ENCODE measurements around the gene ARAP2.

The ARAP2 gene

GRCh38 chr4:36215627-36216026, 28.7 kb downstream of the ARAP2 start:
- no peak for DNase-seq (ENCODE audit: low read depth)

GRCh38 chr4:36214735-36215485, 29.4 kb downstream of the ARAP2 start:
- no peak for DNase-seq (ENCODE audit: low read depth)

GRCh38 chr4:36213977-36214376, 30.3 kb downstream of the ARAP2 start:
- no peak for DNase-seq (ENCODE audit: low read depth)

GRCh38 chr4:36211084-36211483, 33.2 kb downstream of the ARAP2 start:
- no peak for DNase-seq (ENCODE audit: low read depth)

GRCh38 chr4:36209941-36210649, 34.2 kb downstream of the ARAP2 start:
- DNase-seq (ENCODE audit: low read depth): no peak

- no peak for DNase-seq (ENCODE audit: low read depth)
Observed at GRCh38 chr4:36208893-36209473, 35.3 kb downstream of the ARAP2 start.

- DNase-seq (ENCODE audit: low read depth): no peak
Observed at GRCh38 chr4:36207831-36208520, 36.3 kb downstream of the ARAP2 start.

GRCh38 chr4:36207367-36207766, 36.9 kb downstream of the ARAP2 start:
- DNase-seq (ENCODE audit: low read depth): no peak

GRCh38 chr4:36206603-36207311, 37.6 kb downstream of the ARAP2 start:
- DNase-seq (ENCODE audit: low read depth): no peak

- DNase-seq (ENCODE audit: low read depth): no peak
Observed at GRCh38 chr4:36206012-36206411, 38.3 kb downstream of the ARAP2 start.

GRCh38 chr4:36198861-36199260, 45.5 kb downstream of the ARAP2 start:
- no peak for DNase-seq (ENCODE audit: low read depth)

- DNase-seq (ENCODE audit: low read depth): no peak
Observed at GRCh38 chr4:36198068-36198808, 46.1 kb downstream of the ARAP2 start.

GRCh38 chr4:36197501-36197900, 46.8 kb downstream of the ARAP2 start:
- no peak for DNase-seq (ENCODE audit: low read depth)

- no peak for DNase-seq (ENCODE audit: low read depth)
Observed at GRCh38 chr4:36196145-36196913, 48.0 kb downstream of the ARAP2 start.

- no peak for DNase-seq (ENCODE audit: low read depth)
Observed at GRCh38 chr4:36192922-36193321, 51.4 kb downstream of the ARAP2 start.

GRCh38 chr4:36189511-36190226, 54.6 kb downstream of the ARAP2 start:
- no peak for DNase-seq (ENCODE audit: low read depth)

- DNase-seq (ENCODE audit: low read depth): no peak
Observed at GRCh38 chr4:36187723-36188333, 56.5 kb downstream of the ARAP2 start.

GRCh38 chr4:36183665-36184393, 60.5 kb downstream of the ARAP2 start:
- DNase-seq (ENCODE audit: low read depth): no peak

GRCh38 chr4:36183232-36183631, 61.1 kb downstream of the ARAP2 start:
- DNase-seq (ENCODE audit: low read depth): no peak

Measured in stimulated activated CD8-positive, alpha-beta memory T cell treated with anti-CD3 and anti-CD28 coated beads, Interleukin-4, amount 100 ng/mL, for 24 hours (primary cell).